Stimulated activated CD4-positive, alpha-beta T cell treated with anti-CD3 and anti-CD28 coated beads, Interleukin-15, amount 100 ng/mL, for 48 hours (primary cell): ENCODE measurements around the gene AGAP3.
A peak's percentile ranks its signal among the peaks of the same experiment; 100 is the strongest.

Experiments used
- DNase-seq, 2 donors: peaks; one replicate each; pipeline ENCODE4 v3.0.0-alpha.2; 2020; ENCODE audit warnings: low read depth in 2 of 2

AGAP3 gene

GRCh38 chr7:151161757-151162156 lies 75.5 kb downstream of the AGAP3 start:
- no peak for DNase-seq

- DNase-seq = no peak
Measured at GRCh38 chr7:151166629-151167196, 80.4 kb downstream of the AGAP3 start.

- no peak for DNase-seq
Measured at GRCh38 chr7:151167197-151167961, 81.1 kb downstream of the AGAP3 start, which contains the start of gene GBX1. GBX1 (minus strand) TSS chr7:151167694; CDS start chr7:151167548, 146 bp downstream.

GRCh38 chr7:151168003-151168786 lies 81.9 kb downstream of the AGAP3 start:
- DNase-seq = peak in 1 of 2 donors; percentile 52

- DNase-seq = no peak
Measured at GRCh38 chr7:151168787-151169162, 82.5 kb downstream of the AGAP3 start.

- DNase-seq = peak; percentile 66 to 75
Measured at GRCh38 chr7:151172273-151173141, 86.2 kb downstream of the AGAP3 start.

- no peak for DNase-seq
Measured at GRCh38 chr7:151173386-151174245, 87.3 kb downstream of the AGAP3 start.

GRCh38 chr7:151174246-151175046 lies 88.2 kb downstream of the AGAP3 start:
- peak; percentile 22 to 24 for DNase-seq

- DNase-seq = no peak
Measured at GRCh38 chr7:151175047-151175792, 88.9 kb downstream of the AGAP3 start.

GRCh38 chr7:151175793-151176311 lies 89.6 kb downstream of the AGAP3 start:
- DNase-seq = no peak

GRCh38 chr7:151176401-151176800 lies 90.1 kb downstream of the AGAP3 start:
- no peak for DNase-seq

GRCh38 chr7:151177310-151177709 lies 91.0 kb downstream of the AGAP3 start:
- DNase-seq = no peak

GRCh38 chr7:151178236-151178635 lies 92.0 kb downstream of the AGAP3 start:
- no peak for DNase-seq

- DNase-seq = no peak
Measured at GRCh38 chr7:151178831-151179230, 92.6 kb downstream of the AGAP3 start.

GRCh38 chr7:151179287-151179860 lies 93.1 kb downstream of the AGAP3 start:
- DNase-seq = no peak

GRCh38 chr7:151179946-151180345 lies 93.7 kb downstream of the AGAP3 start:
- DNase-seq = no peak

- no peak for DNase-seq
Measured at GRCh38 chr7:151181011-151181431, 94.7 kb downstream of the AGAP3 start.
